Cardiac muscle cell (in vitro differentiated cells and primary cell): ENCODE measurements around the gene ARHGAP25. TPM values are rescaled to one million over a fixed set of nuclear protein-coding genes. Genes with fewer than 3 reads are reported as not detected.

Experiments used
- DNase-seq, 2 donors: peaks; one replicate each; pipeline versions ENCODE4 v3.0.0 to v3.0.0-alpha.2; 2010 to 2017; ENCODE audit warnings: low read depth in 1 of 2, low spot score in 1 of 2
- H3K27ac ChIP-seq: fragments of 200-600 bp; sonication (generic); 2 replicates; pipeline ENCODE4 v1.5.1; 2016
- H3K27me3 ChIP-seq: fragments of 200-600 bp; sonication (generic); 2 replicates; pipeline ENCODE4 v1.6.0; 2016; ENCODE audit warnings: control low read depth
- H3K36me3 ChIP-seq: fragments of 200-600 bp; sonication (generic); 2 replicates; pipeline ENCODE4 v1.5.1; 2016; ENCODE audit warnings: control low read depth
- H3K4me1 ChIP-seq: fragments of 200-600 bp; sonication (generic); 2 replicates; pipeline ENCODE4 v1.8.1; 2017; ENCODE audit warnings: low read depth, mild to moderate bottlenecking, mixed run types
- H3K4me3 ChIP-seq: fragments of 200-600 bp; sonication (generic); 2 replicates; pipeline ENCODE4 v1.5.1; 2016; ENCODE audit warnings: mild to moderate bottlenecking
- H3K9me3 ChIP-seq: fragments of 200-600 bp; sonication (generic); 2 replicates; pipeline ENCODE4 v1.5.1; 2017; ENCODE audit warnings: low read depth, mild to moderate bottlenecking, control low read depth
- polyA plus RNA-seq: library from polyadenylated mRNA; unstranded; fragments of >200 nt; fragmentation: Nextera tagmentation; extraction: Ambion mirVana; gene quantifications from 2 replicates; pipeline ENCODE4 v1.2.1, GENCODE V29; 2016
- total RNA-seq: library from RNA; depleted of rRNA; stranded (reverse); fragments of >200 nt; gene quantifications from 2 replicates; pipeline ENCODE4 v1.2.3, GENCODE V29; 2016
- TF ChIP-seq, protein P1 (sequence below): IDR thresholded peaks from 2 replicates; pipeline ENCODE4 v1.5.1; 2012; ENCODE audit warnings: low read depth, mild to moderate bottlenecking, low read length

ARHGAP25 gene
- total and polyA plus RNA-seq, 2 experiments from 2014 or later = 3.9 to 7.7 TPM

- no peaks in the 10 kb centered on the region for H3K4me1 ChIP-seq
- no peak for DNase-seq
- no peak overlapping the region for H3K4me3 ChIP-seq
- no peaks in the 10 kb centered on the region for H3K36me3 ChIP-seq
- no peaks in the 10 kb centered on the region for H3K27me3 ChIP-seq
- H3K9me3 ChIP-seq = no peaks in the 10 kb centered on the region
- TF ChIP-seq, protein P1, sequence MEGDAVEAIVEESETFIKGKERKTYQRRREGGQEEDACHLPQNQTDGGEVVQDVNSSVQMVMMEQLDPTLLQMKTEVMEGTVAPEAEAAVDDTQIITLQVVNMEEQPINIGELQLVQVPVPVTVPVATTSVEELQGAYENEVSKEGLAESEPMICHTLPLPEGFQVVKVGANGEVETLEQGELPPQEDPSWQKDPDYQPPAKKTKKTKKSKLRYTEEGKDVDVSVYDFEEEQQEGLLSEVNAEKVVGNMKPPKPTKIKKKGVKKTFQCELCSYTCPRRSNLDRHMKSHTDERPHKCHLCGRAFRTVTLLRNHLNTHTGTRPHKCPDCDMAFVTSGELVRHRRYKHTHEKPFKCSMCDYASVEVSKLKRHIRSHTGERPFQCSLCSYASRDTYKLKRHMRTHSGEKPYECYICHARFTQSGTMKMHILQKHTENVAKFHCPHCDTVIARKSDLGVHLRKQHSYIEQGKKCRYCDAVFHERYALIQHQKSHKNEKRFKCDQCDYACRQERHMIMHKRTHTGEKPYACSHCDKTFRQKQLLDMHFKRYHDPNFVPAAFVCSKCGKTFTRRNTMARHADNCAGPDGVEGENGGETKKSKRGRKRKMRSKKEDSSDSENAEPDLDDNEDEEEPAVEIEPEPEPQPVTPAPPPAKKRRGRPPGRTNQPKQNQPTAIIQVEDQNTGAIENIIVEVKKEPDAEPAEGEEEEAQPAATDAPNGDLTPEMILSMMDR = no peak
- no peak overlapping the region for H3K27ac ChIP-seq
Measured at GRCh38 chr2:68744366-68744912, 9.8 kb downstream of the ARHGAP25 start.

- no peaks in the 10 kb centered on the region for H3K4me1 ChIP-seq
- no peak for DNase-seq
- no peaks in the 10 kb centered on the region for H3K36me3 ChIP-seq
- no peak overlapping the region for H3K27ac ChIP-seq
- no peak overlapping the region for H3K4me3 ChIP-seq
- TF ChIP-seq, protein P1 = no peak
- H3K9me3 ChIP-seq = no peaks in the 10 kb centered on the region
- H3K27me3 ChIP-seq = no peaks in the 10 kb centered on the region
Measured at GRCh38 chr2:68745006-68745405, 10.4 kb downstream of the ARHGAP25 start.

GRCh38 chr2:68746408-68746807 lies 11.8 kb downstream of the ARHGAP25 start:
- TF ChIP-seq, protein P1 = no peak
- no peak for DNase-seq
- no peak overlapping the region for H3K27ac ChIP-seq
- no peaks in the 10 kb centered on the region for H3K4me1 ChIP-seq
- H3K27me3 ChIP-seq = no peaks in the 10 kb centered on the region
- H3K36me3 ChIP-seq = no peaks in the 10 kb centered on the region
- no peak overlapping the region for H3K4me3 ChIP-seq
- no peaks in the 10 kb centered on the region for H3K9me3 ChIP-seq

- no peak overlapping the region for H3K27ac ChIP-seq
- TF ChIP-seq, protein P1 = no peak
Measured at GRCh38 chr2:68747413-68747812, 12.8 kb downstream of the ARHGAP25 start.

GRCh38 chr2:68747900-68748299 lies 13.3 kb downstream of the ARHGAP25 start:
- peak in 1 of 2 donors; percentile 11 for DNase-seq
- H3K27ac ChIP-seq = no peak overlapping the region
- no peaks in the 10 kb centered on the region for H3K9me3 ChIP-seq
- no peaks in the 10 kb centered on the region for H3K36me3 ChIP-seq
- no peaks in the 10 kb centered on the region for H3K27me3 ChIP-seq
- no peaks in the 10 kb centered on the region for H3K4me1 ChIP-seq
- H3K4me3 ChIP-seq = no peak overlapping the region
- TF ChIP-seq, protein P1 = no peak

More at GRCh38 chr2:68747413-68747812, 12.8 kb downstream of the ARHGAP25 start:
- DNase-seq = no peak
- Histone ChIP-seq H3K4me3 (no peak overlapping the region), H3K36me3 (no peaks in the 10 kb centered on the region), H3K9me3 (no peaks in the 10 kb centered on the region), H3K27me3 (no peaks in the 10 kb centered on the region), H3K4me1 (no peaks in the 10 kb centered on the region)
